ENCODE measurements around the gene HDAC1.

The HDAC1 gene

GRCh38 chr1:32266921-32267591, 24.8 kb upstream of the HDAC1 start:
- H3K4me3 ChIP-seq (ENCODE audit: low read length), result no peak overlapping the region
- no peak for TF ChIP-seq CTCF (IDR thresholded peaks at IDR 0.05; ENCODE audit: insufficient read depth, low read depth, low read length, missing control alignments)
- DNase-seq (ENCODE audit: low read depth), result no peak

GRCh38 chr1:32269744-32270143, 22.1 kb upstream of the HDAC1 start:
- TF ChIP-seq CTCF (IDR thresholded peaks at IDR 0.05; ENCODE audit: insufficient read depth, low read depth, low read length, missing control alignments), result no peak
- H3K4me3 ChIP-seq (ENCODE audit: low read length), result no peak overlapping the region
- DNase-seq (ENCODE audit: low read depth), result no peak

GRCh38 chr1:32272557-32273390, 19.1 kb upstream of the HDAC1 start:
- H3K4me3 ChIP-seq (ENCODE audit: low read length), result no peak overlapping the region
- no peak for DNase-seq (ENCODE audit: low read depth)
- no peak for TF ChIP-seq CTCF (IDR thresholded peaks at IDR 0.05; ENCODE audit: insufficient read depth, low read depth, low read length, missing control alignments)

GRCh38 chr1:32273391-32274208, 18.3 kb upstream of the HDAC1 start:
- H3K4me3 ChIP-seq (ENCODE audit: low read length), result no peak overlapping the region
- no peak for TF ChIP-seq CTCF (IDR thresholded peaks at IDR 0.05; ENCODE audit: insufficient read depth, low read depth, low read length, missing control alignments)
- peak; percentile 80 for DNase-seq (ENCODE audit: low read depth)

GRCh38 chr1:32274646-32275340, 17.1 kb upstream of the HDAC1 start:
- DNase-seq (ENCODE audit: low read depth), result no peak
- no peak overlapping the region for H3K4me3 ChIP-seq (ENCODE audit: low read length)
- no peak for TF ChIP-seq CTCF (IDR thresholded peaks at IDR 0.05; ENCODE audit: insufficient read depth, low read depth, low read length, missing control alignments)

- TF ChIP-seq CTCF (IDR thresholded peaks at IDR 0.05; ENCODE audit: insufficient read depth, low read depth, low read length, missing control alignments), result no peak
- DNase-seq (ENCODE audit: low read depth), result peak; percentile 63
- no peak overlapping the region for H3K4me3 ChIP-seq (ENCODE audit: low read length)
Measured at GRCh38 chr1:32275424-32275823, 16.5 kb upstream of the HDAC1 start.

Measured in epithelial cell of esophagus (primary cell).